GM19467 (cell line): ENCODE results near the gene EOLA1.
A peak's percentile ranks its signal among the peaks of the same experiment; 100 is the strongest.
"Not testable (repeated sequence)": the region's sequence is repeated elsewhere in the genome, so short reads cannot be mapped to it uniquely, and the experiment has no call there.

ENCODE experiments used
- ATAC-seq: cut with Tn5 transposase; IDR thresholded peaks from one replicate; pipeline ENCODE4 v1.9.1; 2021; ENCODE audit warnings: mild to moderate bottlenecking, moderate library complexity; ENCODE audit not compliant: unreplicated experiment

EOLA1 gene

DNA sequence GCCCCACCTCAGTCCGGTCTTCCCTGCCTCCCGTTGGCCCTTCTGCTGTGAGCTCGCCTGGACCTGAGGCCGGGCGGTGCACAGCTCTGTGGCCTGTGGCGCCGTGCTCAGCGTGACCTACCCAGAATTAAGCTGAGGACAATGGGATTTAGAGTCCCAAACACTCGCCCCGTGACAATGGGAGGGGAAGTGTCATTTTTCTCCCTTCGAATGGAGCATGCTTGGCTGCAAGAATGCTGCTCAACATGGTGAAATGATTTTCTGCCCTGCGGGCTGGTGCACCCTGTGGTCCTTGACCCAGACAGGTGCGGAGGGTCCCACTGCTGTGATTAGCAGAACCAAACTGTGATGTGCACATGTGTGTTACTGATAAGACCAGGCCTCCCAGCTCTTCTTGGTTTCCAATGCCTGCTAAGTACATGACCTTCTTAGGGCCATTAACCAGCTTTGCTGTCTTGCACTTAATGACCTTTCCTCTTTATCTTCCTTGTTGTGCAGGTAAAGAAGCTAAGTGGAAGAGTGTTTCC, 772 bp downstream of the EOLA1 start:
- ATAC-seq = no peak

DNA sequence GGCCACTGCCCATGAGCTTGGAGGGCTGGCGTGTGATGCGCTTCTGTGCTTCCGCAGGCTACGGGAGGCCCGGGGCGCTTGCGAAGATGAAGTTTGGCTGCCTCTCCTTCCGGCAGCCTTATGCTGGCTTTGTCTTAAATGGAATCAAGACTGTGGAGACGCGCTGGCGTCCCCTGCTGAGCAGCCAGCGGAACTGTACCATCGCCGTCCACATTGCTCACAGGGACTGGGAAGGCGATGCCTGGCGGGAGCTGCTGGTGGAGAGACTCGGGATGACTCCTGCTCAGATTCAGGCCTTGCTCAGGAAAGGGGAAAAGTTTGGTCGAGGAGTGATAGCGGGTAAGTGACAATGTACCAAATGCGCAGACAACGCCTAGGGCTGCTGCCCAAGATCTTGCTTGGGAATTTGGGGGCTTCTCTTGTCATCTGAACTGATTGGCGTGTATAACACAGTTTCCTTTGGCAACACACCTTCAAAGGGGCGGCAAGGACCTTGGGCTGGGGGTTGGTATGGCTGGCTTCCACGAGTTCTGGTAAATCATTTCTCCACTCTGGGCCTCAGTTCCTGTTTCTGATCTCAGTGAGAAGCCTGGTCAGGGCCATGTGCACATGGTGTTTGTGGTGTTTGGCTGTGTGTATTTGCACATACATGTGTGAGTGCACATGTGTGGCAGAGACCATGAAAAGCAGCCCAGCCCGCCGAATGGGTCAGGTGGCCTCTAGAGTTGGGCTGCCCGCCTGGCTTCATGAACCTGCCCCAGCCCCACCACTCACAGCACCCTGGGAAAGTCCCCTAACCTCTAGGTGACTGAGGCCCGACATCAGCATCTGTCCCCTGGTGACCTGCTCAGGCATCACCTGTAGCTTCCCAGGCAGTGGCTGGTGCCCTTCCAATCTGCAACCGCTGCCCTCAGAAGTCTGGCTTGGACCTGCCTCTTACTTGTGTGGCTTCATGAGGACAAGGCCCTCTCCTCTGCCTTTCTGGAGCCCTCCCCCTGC, 5.0 kb downstream of the EOLA1 start:
- peak; percentile 36 for ATAC-seq

- not testable (repeated sequence) for ATAC-seq
Observed at GRCh38 chrX:149546962-149547361, 6.2 kb downstream of the EOLA1 start.

GRCh38 chrX:149547782-149548181, 7.0 kb downstream of the EOLA1 start:
- ATAC-seq = not testable (repeated sequence)

GRCh38 chrX:149549701-149550100, 8.9 kb downstream of the EOLA1 start, which contains the start of gene HSFX3:
Gene HSFX3, minus strand, starts transcription at chrX:149549924. Its CDS starts 72 bp downstream, at chrX:149549852.
- not testable (repeated sequence) for ATAC-seq

DNA sequence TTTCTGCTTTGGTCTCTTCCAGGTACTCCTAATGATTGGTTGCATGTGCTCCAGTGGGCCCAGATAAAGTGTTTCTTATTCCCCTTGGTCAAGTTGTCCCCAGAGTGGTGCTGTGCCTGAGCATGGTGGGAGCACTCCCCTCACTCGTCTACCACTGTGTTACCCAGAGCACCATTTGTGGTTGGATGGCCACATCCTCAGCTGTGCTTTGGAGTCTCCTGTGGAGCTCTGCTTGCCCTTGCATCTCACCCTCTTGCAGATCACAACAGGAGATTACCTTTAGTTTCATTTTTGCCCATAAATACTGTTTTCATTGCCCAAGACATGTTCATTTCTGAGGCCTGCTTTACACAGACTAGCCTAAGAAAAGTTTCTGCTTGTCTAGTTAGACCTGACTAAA, 9.6 kb downstream of the EOLA1 start:
- ATAC-seq = not testable (repeated sequence)

DNA sequence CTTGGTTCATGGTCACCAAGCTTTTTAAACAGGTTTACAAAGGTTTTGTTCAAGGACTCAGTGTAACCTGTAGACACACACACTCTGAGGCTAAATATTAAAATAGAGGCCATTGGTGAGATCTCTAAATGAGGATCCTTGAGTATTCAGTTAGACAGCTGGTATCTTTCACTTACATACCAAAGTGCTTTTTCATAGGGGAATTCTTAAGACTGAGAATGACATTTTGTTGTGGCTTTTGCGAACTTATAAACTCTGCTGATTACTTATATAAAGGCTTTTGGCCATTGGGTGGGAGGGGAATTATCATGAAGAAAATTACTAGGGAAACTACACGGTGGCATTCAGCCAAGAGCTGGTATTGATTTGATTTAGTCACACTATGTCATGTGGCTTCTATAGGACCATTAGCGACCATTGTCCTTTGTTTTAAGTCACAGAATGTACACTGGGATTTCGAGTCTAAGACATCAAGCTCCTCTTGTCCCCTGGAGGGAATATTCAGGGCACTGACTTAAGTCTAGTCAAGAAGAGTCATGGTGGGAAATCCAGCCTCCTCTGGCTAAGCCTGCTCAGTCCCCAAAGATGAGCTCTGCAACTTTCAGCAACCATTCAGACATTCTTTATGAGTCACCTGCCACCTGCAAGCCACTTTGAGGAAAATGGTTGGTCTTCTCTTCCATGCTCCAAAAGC, 10.6 kb downstream of the EOLA1 start:
- not testable (repeated sequence) for ATAC-seq

- ATAC-seq = not testable (repeated sequence)
Observed at GRCh38 chrX:149551939-149552248, 11.1 kb downstream of the EOLA1 start.

GRCh38 chrX:149555251-149555650, 14.4 kb downstream of the EOLA1 start:
- not testable (repeated sequence) for ATAC-seq

GRCh38 chrX:149563359-149563758, 22.5 kb downstream of the EOLA1 start:
- ATAC-seq = no peak

DNA sequence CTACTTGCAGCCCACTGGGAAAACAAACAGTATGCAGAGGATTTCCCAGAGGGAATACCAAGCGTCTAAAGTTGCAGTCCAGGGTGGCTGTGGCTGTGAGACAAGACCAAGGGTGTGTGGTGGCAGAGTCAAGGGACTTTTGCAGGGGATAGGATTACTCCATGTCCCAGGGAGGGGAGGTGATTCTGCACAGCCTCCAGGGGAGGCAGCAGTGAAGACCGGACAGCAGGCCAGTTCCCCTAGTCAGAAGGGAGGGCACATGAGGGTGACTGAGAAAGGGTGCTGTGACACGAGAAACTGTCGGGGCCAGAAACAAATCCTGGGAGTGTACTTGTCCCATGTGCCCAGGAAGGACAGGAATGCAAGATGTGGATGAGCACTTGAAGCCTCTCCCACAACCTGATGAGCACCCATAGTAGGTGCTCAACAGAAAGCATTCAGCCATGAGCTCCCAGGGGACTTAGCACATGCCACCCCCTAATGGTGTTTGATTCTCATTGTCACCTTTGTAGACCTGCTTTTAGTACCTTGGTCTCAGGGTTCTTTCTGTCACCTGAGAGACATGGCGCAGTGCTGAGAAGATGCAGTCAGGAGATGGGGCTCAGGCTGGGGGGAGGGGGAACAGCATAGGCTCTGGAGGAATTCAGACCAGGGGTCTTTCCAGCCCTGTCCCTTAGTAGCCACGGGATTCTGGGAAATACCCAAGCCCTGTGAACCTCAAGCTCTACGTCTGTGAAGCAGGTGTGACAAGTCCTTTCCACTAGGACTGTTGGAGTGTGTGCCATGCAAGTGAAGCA, 27.0 kb downstream of the EOLA1 start:
- ATAC-seq = no peak

GRCh38 chrX:149568701-149569296, 28.0 kb downstream of the EOLA1 start:
- ATAC-seq = no peak

DNA sequence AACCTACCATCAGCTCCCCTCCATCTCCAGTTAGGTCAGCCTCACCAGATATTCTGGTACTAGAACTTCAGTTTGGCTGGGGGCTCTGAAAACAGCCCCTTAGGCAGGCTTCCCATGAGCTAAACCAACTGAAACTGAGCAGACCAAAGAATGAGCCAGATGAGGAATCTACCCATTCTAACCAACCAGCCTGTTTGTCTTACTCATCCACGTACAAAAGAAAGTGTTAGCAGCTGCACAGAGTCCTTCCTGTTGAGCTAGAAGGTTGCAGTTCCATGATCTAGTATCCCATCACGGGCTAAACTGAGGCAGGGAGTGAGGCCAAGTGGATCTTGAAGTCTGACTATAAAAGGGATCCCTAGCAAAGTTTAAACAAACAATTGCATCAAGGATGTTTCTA, 29.0 kb downstream of the EOLA1 start:
- no peak for ATAC-seq

DNA sequence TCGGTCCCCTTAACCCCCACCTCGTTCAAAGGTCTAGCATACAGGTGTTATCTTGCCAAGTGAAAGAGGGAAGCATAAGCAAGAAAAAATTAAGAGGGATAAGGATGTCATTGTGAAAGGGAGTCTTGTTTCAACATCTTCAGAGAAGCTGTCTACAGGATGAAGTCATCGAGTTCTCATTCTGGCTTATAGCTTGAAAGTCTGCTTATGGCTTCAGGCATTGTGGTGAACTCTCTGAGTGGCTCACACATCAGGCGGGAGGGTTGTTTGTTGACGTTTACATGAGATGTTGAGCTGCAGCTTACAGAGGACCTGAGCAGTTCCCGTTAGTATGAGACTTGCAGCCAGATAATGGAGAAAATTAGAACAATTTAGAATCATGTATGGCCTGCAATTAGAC, 29.9 kb downstream of the EOLA1 start:
- ATAC-seq = no peak

DNA sequence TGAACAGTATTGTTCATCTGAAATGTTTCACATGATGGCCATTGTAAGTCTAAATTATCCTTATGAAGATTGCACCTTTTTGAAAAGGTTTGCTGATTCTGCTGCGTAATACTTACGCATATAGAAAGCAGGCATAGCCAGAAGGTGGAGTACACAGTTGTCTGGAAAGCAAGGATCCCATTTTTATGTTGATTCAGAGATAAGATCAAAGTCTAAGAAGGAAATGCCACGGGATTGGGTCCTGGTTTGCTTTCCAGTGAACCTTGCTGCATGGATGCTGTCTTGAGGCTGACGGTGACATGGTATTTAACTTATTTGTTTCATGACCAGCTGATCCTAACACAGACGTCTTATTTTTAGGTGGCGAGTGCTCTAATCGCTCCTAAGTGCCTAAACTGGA, 31.0 kb downstream of the EOLA1 start:
- ATAC-seq = no peak

- ATAC-seq = no peak
Observed at GRCh38 chrX:149572743-149573142, 31.9 kb downstream of the EOLA1 start.

DNA sequence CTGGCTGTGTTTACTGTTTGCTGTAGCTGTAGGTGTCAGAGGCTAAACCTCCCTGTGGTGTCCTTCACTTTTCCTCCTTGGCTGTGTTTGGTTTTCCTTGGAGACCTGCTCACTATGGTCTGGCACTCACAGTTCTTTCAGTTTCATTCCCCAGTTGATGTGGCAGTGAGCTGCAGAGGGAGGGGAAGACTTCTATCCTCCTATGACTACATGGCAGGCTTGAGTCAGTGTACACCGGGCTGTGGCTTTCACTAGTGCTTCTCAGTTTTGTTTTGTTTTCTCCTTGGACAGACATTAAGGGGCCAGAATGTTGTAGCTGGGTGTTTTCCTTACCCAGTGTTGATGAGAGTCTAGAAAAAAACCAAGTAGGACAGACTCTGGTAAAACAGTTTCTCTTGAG, 32.6 kb downstream of the EOLA1 start:
- ATAC-seq = peak; percentile 99

DNA sequence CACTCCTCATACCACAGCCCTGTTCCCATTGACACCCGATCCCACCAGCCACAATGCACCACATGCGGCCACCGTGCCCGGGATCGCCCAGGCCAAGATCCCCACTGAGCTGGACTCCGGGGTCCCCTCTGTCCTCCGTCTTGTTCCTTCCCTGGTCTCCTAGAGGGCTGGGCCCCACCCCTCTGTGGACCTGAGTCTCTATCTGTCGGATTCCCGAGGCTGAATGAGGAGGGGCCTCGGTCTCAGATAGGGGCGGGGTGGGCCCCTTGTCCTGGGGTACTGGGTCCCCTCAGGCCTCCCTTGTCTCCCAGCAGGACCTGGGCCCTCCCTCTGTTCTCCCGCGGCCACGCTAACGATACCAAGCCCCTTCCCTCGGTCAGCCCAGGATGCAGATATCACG, 44.8 kb downstream of the EOLA1 start:
- not testable (repeated sequence) for ATAC-seq

DNA sequence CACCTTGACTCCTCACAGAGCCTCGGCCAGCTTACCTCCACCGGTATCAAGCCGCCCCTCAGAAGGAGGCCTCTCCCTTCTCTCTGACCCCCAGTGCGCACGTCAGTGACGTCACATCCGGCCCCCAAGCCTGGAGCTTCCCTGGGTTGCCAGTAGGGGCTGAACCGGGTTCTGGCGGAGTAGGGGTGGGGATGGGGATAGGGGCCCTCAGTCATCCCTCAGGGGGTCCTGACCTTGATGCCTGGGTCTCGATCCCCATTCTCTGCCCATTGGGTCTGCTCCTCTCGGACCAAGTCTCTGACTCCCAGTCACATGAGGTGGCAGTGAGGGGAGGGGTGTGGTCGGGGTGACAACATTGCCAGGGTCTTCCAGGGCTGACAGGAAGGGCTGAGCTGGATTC, 46.5 kb downstream of the EOLA1 start, which contains the start of gene MAGEA9B:
Gene MAGEA9B, minus strand, starts transcription at position 101 of the 400 bp plus-strand sequence. CDS start 4,280 bp downstream, outside the sequence.
- ATAC-seq = not testable (repeated sequence)

DNA sequence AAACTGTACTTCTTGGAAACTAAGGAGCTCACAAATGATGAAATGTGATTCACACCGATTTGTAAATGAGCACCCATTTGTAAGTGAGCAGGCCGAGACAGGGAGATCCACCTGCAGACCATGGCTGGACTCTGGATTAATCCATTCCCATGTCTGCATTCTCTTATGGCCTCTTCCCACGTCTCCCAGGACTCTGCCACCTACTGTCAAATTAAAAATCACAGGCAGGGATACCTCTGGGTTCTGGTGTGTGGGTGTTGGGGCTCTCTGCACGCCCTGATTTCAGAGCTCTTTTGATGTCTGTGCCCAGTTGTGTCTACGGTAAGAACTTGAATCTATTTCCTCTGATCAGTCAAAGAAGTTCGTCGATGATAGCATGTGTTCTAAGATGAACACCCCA, 50.2 kb downstream of the EOLA1 start:
- not testable (repeated sequence) for ATAC-seq
